HepG2 (cell line): ENCODE data around the gene STK4. TPM values are rescaled to one million over a fixed set of nuclear protein-coding genes. Genes with fewer than 3 reads are reported as not detected.

Experiments used
- ATAC-seq: fragments of 200-7000 bp; cut with Tn5 transposase; 3 replicates; pipeline ENCODE4 v1.9.1; 2020; ENCODE audit warnings: mild to moderate bottlenecking, moderate library complexity
- BruUV-seq: library from RNA; stranded (reverse); fragments of 400-500 nt; replicated peaks from 2 replicates; lab custom pipeline; 2021; lab: Mats Ljungman, UMichigan
- CTCF ChIA-PET: fragments of 300-600 bp; formaldehyde crosslinking; extraction: SDS; loops from one replicate; lab custom pipeline; 2021; ENCODE audit warnings: low total read pairs, inconsistent platforms, low intra/inter-chr PET ratio; lab: Yijun Ruan, JAX
- POLR2A ChIA-PET: fragments of 350-600 bp; sonication (Branson Sonifier 250); formaldehyde crosslinking; loops from one replicate; lab custom pipeline; 2020; ENCODE audit warnings: antibody characterized with exemption, inconsistent platforms; lab: Yijun Ruan, JAX
- DNase-seq: peaks from one replicate; pipeline ENCODE4 v3.0.0-alpha.2; 2015; ENCODE audit warnings: low spot score
- FAIRE-seq: peaks from 3 replicates; lab custom pipeline; 2011; peaks lifted over from hg19 to GRCh38; lab: Jason Lieb, UNC
- H2AFZ ChIP-seq: one replicate; pipeline ENCODE4 v1.6.1; 2011; ENCODE audit warnings: low read length, inconsistent platforms
- H3K27ac ChIP-seq: fragments of 300-600 bp; 3 replicates; pipeline ENCODE4 v1.8.0; 2011; ENCODE audit warnings: mixed run types, mild to moderate bottlenecking, mixed read lengths, low read length, inconsistent platforms; ENCODE audit not compliant: insufficient read depth; ENCODE audit errors: extremely low read length
- H3K27me3 ChIP-seq, 2 experiments: fragments of 200-600 bp in 1 of 2; 2 replicates in 1 of 2; 3 replicates in 1 of 2; pipeline versions ENCODE4 v1.6.0 to v1.8.0; 2011; ENCODE audit warnings: low read length in 2 of 2, mild to moderate bottlenecking in 2 of 2, moderate library complexity in 2 of 2, inconsistent platforms in 1 of 2; ENCODE audit not compliant: insufficient read depth in 2 of 2, control insufficient read depth in 1 of 2
- H3K36me3 ChIP-seq, 2 experiments: fragments of 200-600 bp in 1 of 2; replicated peaks in 1 of 2; 2 replicates in 1 of 2; 3 replicates in 1 of 2; pipeline versions ENCODE4 v1.5.1 to v1.8.0; 2011; ENCODE audit warnings: low read length in 2 of 2, inconsistent platforms in 1 of 2; ENCODE audit not compliant: insufficient read depth in 2 of 2, control insufficient read depth in 1 of 2
- H3K4me1 ChIP-seq: 2 replicates; pipeline ENCODE4 v1.5.1; 2012; ENCODE audit warnings: low read length, inconsistent platforms; ENCODE audit not compliant: insufficient read depth
- H3K4me2 ChIP-seq: 2 replicates; pipeline ENCODE4 v1.6.0; 2011; ENCODE audit warnings: low read depth, low read length, inconsistent platforms
- H3K4me3 ChIP-seq, 3 experiments: fragments of 200-600 bp in 1 of 3; sonication (generic), shearing (Covaris generic) in 1 of 3; replicated peaks in 1 of 3; 2 replicates each; pipeline ENCODE4 v1.5.1; 2011 to 2016; ENCODE audit warnings: low read length in 3 of 3, inconsistent platforms in 2 of 3, low read depth in 2 of 3, mild to moderate bottlenecking in 2 of 3, control low read depth in 1 of 3, mixed read lengths in 1 of 3; ENCODE audit not compliant: insufficient read depth in 1 of 3
- H3K79me2 ChIP-seq: one replicate; pipeline ENCODE4 v1.6.1; 2011; ENCODE audit warnings: low read length, inconsistent platforms; ENCODE audit not compliant: insufficient read depth
- H3K9ac ChIP-seq: 2 replicates; pipeline ENCODE4 v1.6.0; 2011; ENCODE audit warnings: mild to moderate bottlenecking, low read depth, low read length, inconsistent platforms; ENCODE audit not compliant: insufficient read depth
- H3K9me3 ChIP-seq: 2 replicates; pipeline ENCODE4 v1.5.1; 2012; ENCODE audit warnings: mild to moderate bottlenecking, low read length
- H4K20me1 ChIP-seq: 2 replicates; pipeline ENCODE4 v1.6.0; 2011; ENCODE audit warnings: inconsistent platforms, mild to moderate bottlenecking, low read length, moderate library complexity; ENCODE audit not compliant: insufficient read depth
- DNMT1 ChIP-seq: sonication (generic); formaldehyde crosslinking; IDR thresholded peaks from 2 replicates; pipeline ENCODE4 v1.5.1; 2020; ENCODE audit warnings: mild to moderate bottlenecking, missing genetic modification reagents
- KLF9 ChIP-seq: IDR thresholded peaks from 2 replicates; pipeline ENCODE4 v1.6.1; 2016; ENCODE audit warnings: low read depth
- NCOR1 ChIP-seq: fragments of 200-600 bp; sonication (generic); IDR thresholded peaks from 2 replicates; pipeline ENCODE4 v1.7.0; 2017; ENCODE audit warnings: antibody characterized with exemption, low read length, borderline replicate concordance
- NRL ChIP-seq: sonication (generic); formaldehyde crosslinking; IDR thresholded peaks from 2 replicates; pipeline ENCODE4 v1.5.0; 2020; ENCODE audit warnings: missing genetic modification reagents, mild to moderate bottlenecking, moderate library complexity, borderline replicate concordance
- RBM39 ChIP-seq: fragments of 200-400 bp; formaldehyde crosslinking; IDR thresholded peaks from one replicate; pipeline ENCODE4 v1.6.1; 2018; ENCODE audit warnings: antibody characterized with exemption, mild to moderate bottlenecking, low read depth, low read length; ENCODE audit not compliant: poor library complexity, severe bottlenecking
- SIN3B ChIP-seq: fragments of 150-350 bp; IDR thresholded peaks from 2 replicates; pipeline ENCODE4 v1.6.1; 2014; ENCODE audit warnings: low read length
- SMARCE1 ChIP-seq: fragments of 450-650 bp; IDR thresholded peaks from 2 replicates; pipeline ENCODE4 v1.6.1; 2017; ENCODE audit warnings: borderline replicate concordance
- STAG1 ChIP-seq: sonication (generic); formaldehyde crosslinking; IDR thresholded peaks from 2 replicates; pipeline ENCODE4 v1.4.0; 2020; ENCODE audit warnings: missing genetic modification reagents
- ZBTB7B ChIP-seq: sonication (generic); formaldehyde crosslinking; IDR thresholded peaks from 2 replicates; pipeline ENCODE4 v1.4.0; 2020; ENCODE audit warnings: missing genetic modification reagents
- ZBTB8A ChIP-seq: sonication (generic); formaldehyde crosslinking; IDR thresholded peaks from 2 replicates; pipeline ENCODE4 v1.4.0; 2020; ENCODE audit warnings: mild to moderate bottlenecking, low read depth, missing genetic modification reagents, borderline replicate concordance
- ZNF101 ChIP-seq: sonication (generic); formaldehyde crosslinking; IDR thresholded peaks from 2 replicates; pipeline ENCODE4 v1.4.0; 2020; ENCODE audit warnings: mild to moderate bottlenecking, low read depth, missing genetic modification reagents, borderline replicate concordance
- ZNF781 ChIP-seq: sonication (generic); formaldehyde crosslinking; IDR thresholded peaks from 2 replicates; pipeline ENCODE4 v1.5.1; 2020; ENCODE audit warnings: borderline replicate concordance, mild to moderate bottlenecking, missing genetic modification reagents; ENCODE audit errors: not compliant biosample characterization
- ZNF850 ChIP-seq: sonication (generic); formaldehyde crosslinking; conservative IDR thresholded peaks from 2 replicates; pipeline ENCODE4 v1.9.0; 2021; ENCODE audit warnings: mild to moderate bottlenecking, missing genetic modification reagents
- WGBS: methylation state at CpG from one replicate; pipeline ENCODE4 v1.1.6; 2017; ENCODE audit warnings: low lambda C conversion rate; 5-methylcytosine and 5-hydroxymethylcytosine counted together
- in situ Hi-C: cut with HindIII; loops from 2 replicates; pipeline ENCODE4 v1.10.0; 2017; ENCODE audit warnings: low pct_unique_long_range_greater_than_20kb; ENCODE audit not compliant: extremely low pct_ligation_motif_present
- intact Hi-C: fragments of 100-400 bp; cut with micrococcal nuclease; formaldehyde crosslinking; loops from one replicate; pipeline ENCODE4 v1.10.0; 2022; ENCODE audit not compliant: unreplicated experiment
- polyA plus RNA-seq, 8 experiments: library from polyadenylated mRNA; depleted of rRNA in 3 of 8; stranded (reverse) in 7 of 8; unstranded in 1 of 8; fragments of >200 nt; fragmentation: Illumina TruSeq in 4 of 8; extraction: Trizol in 4 of 8; gene quantifications; 2 replicates each; pipeline versions ENCODE4 v1.2.1 to v1.2.3, GENCODE V29; 2011 to 2016; ENCODE audit warnings: low read depth in 4 of 8, missing spikeins in 1 of 8, mixed read lengths in 1 of 8; ENCODE audit not compliant: insufficient read depth in 1 of 8
- total RNA-seq, 5 experiments: library from RNA; depleted of rRNA; stranded (reverse); fragments of >200 nt; fragmentation: Illumina TruSeq; extraction: Trizol; gene quantifications; 2 replicates each; pipeline ENCODE4 v1.2.3, GENCODE V29; 2016; ENCODE audit warnings: low read depth in 1 of 5
- TF ChIP-seq, protein P1 (sequence below): sonication (generic); formaldehyde crosslinking; IDR thresholded peaks from 2 replicates; pipeline ENCODE4 v1.4.0; 2020; ENCODE audit warnings: missing genetic modification reagents, borderline replicate concordance

STK4 gene
- total and polyA plus RNA-seq, 2 of the 13 experiments (the other 11 are each of a cell fraction or from before 2014, with no cell fraction given) = 25.6 to 38.3 TPM

DNA sequence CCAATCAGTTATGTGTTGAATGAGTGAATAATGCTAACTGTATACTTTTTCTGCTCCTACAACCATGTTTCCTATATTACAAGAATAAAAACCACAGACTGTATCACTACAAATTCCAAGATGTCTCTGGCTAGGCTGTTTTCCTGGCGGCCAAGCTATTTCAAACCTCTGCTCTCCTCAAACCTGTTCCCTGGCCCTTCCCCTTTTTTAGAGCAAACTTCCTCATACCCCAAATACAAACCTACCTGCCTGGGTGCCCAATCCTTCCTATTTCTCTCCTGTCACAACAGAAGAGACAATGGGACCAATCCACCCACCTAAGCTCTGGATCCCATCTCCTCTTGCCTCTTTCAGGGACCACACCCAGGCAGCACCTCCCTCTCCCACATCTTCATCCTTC, 13.6 kb upstream of the STK4 start:
- ATAC-seq (no peak), FAIRE-seq (no peak), DNase-seq (no peak)
- Histone ChIP-seq H3K4me2 (no peak overlapping the region), H3K27me3 (no peaks in the 10 kb centered on the region), H3K9ac (no peak overlapping the region), H4K20me1 (no peaks in the 10 kb centered on the region), H3K36me3 (peaks cover 63 to 87% of the 10 kb centered on the region in 2 experiments), H3K27ac (no peak overlapping the region), H3K4me1 (peaks cover 10% of the 10 kb centered on the region), H2AFZ (no peak overlapping the region), H3K4me3 (no peak overlapping the region), H3K79me2 (peaks cover 4% of the 10 kb centered on the region), H3K9me3 (no peaks in the 10 kb centered on the region)
- intact Hi-C loops (no loop called here), in situ Hi-C loops (no loop called here)
- no TSS peak for BruUV-seq
- TF ChIP-seq ZNF850 (CRISPR knock-in tag) (no peak), NCOR1 (no peak), NRL (CRISPR knock-in tag) (no peak), ZNF781 (CRISPR knock-in tag) (no peak), STAG1 (no peak)
- CTCF ChIA-PET = no interaction called here
- POLR2A ChIA-PET = interaction anchor here (2.6 to 7.2 kb wide), 2 partner anchors 9 to 11 kb away, joined by 14 to 51 read pairs; partner anchors contain the start of gene TOMM34
- 98% methylated on average over 1 of the region's 1 CpG for WGBS

DNA sequence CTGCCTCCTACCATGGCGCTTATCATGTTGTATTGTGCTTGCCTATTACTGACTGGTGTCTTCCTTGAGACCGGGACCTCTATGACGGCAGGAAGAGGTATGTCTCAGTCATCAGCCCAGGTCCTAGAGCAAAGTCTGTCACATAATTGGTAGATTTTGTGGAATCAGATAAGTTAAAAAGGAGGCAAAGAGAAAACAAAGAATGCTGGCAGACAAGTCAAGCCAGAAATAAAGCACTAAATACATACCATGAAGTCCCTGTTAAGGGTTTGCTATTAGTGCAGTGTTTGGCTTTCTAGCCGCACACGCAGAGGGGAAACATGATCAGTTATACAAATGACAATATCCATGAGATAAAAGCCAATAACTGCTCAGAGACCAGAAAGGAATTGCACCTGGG, 12.1 kb upstream of the STK4 start:
- no peak overlapping the region for H3K9ac ChIP-seq
- no peak overlapping the region for H3K27ac ChIP-seq
- H2AFZ ChIP-seq = no peak overlapping the region
- H3K4me2 ChIP-seq = no peak overlapping the region
- H3K9me3 ChIP-seq = no peaks in the 10 kb centered on the region
- WGBS = 99% methylated on average over 5 of the region's 5 CpGs
- H3K79me2 ChIP-seq = peaks cover 18% of the 10 kb centered on the region
- H3K4me1 ChIP-seq = peaks cover 24% of the 10 kb centered on the region
- no peaks in the 10 kb centered on the region for H4K20me1 ChIP-seq
- ATAC-seq (no peak), DNase-seq (no peak)
- CTCF ChIA-PET = no interaction called here
- intact Hi-C loops = no loop called here
- POLR2A ChIA-PET = interaction anchor here (1.0 kb wide), 1 partner anchor 11 kb away, joined by 3 read pairs; no protein-coding TSS in a partner anchor
- no peak for TF ChIP-seq ZNF101 (CRISPR knock-in tag)
- no peak for TF ChIP-seq KLF9 (CRISPR knock-in tag)
- TF ChIP-seq RBM39 = no peak
- no peak for TF ChIP-seq ZBTB8A (CRISPR knock-in tag)
- no peak for TF ChIP-seq DNMT1
- TF ChIP-seq ZBTB7B (CRISPR knock-in tag) = no peak
- TF ChIP-seq, protein P1, sequence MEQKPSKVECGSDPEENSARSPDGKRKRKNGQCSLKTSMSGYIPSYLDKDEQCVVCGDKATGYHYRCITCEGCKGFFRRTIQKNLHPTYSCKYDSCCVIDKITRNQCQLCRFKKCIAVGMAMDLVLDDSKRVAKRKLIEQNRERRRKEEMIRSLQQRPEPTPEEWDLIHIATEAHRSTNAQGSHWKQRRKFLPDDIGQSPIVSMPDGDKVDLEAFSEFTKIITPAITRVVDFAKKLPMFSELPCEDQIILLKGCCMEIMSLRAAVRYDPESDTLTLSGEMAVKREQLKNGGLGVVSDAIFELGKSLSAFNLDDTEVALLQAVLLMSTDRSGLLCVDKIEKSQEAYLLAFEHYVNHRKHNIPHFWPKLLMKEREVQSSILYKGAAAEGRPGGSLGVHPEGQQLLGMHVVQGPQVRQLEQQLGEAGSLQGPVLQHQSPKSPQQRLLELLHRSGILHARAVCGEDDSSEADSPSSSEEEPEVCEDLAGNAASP (CRISPR knock-in tag) = no peak
- no peak for TF ChIP-seq SIN3B
- no peak for TF ChIP-seq SMARCE1
- TF ChIP-seq, all 625 proteins: peak for 0
- H3K36me3 ChIP-seq = peaks cover 54 to 77% of the 10 kb centered on the region in 2 experiments
- in situ Hi-C loops = no loop called here
- no peaks in the 10 kb centered on the region for H3K27me3 ChIP-seq
- no TSS peak for BruUV-seq
- FAIRE-seq = no peak
- no peak overlapping the region for H3K4me3 ChIP-seq
